Stimulated activated CD4-positive, alpha-beta T cell treated with anti-CD3 and anti-CD28 coated beads, Interleukin-1b, Interleukin-23, amount 100 ng/mL, for 1 hour (primary cell): ENCODE measurements around the gene BRF1.

ENCODE experiments used
- DNase-seq, 2 donors: peaks; one replicate each; pipeline ENCODE4 v3.0.0-alpha.2; 2020; ENCODE audit warnings: low read depth in 2 of 2

Gene BRF1

GRCh38 chr14:105211086-105211757 lies 89.6 kb downstream of the BRF1 start:
- DNase-seq: no peak

- no peak for DNase-seq
Measured at GRCh38 chr14:105210266-105211025, 90.4 kb downstream of the BRF1 start.

- no peak for DNase-seq
Measured at GRCh38 chr14:105209646-105210045, 91.2 kb downstream of the BRF1 start.

- DNase-seq: no peak
Measured at GRCh38 chr14:105209091-105209490, 91.7 kb downstream of the BRF1 start.

- DNase-seq: no peak
Measured at GRCh38 chr14:105208738-105209075, 92.1 kb downstream of the BRF1 start.

- DNase-seq: no peak
Measured at GRCh38 chr14:105207996-105208737, 92.6 kb downstream of the BRF1 start.

- no peak for DNase-seq
Measured at GRCh38 chr14:105207460-105207901, 93.3 kb downstream of the BRF1 start.

GRCh38 chr14:105206873-105207272 lies 93.9 kb downstream of the BRF1 start:
- no peak for DNase-seq

- no peak for DNase-seq
Measured at GRCh38 chr14:105205673-105206208, 95.1 kb downstream of the BRF1 start.

GRCh38 chr14:105204931-105205672 lies 95.7 kb downstream of the BRF1 start:
- DNase-seq: no peak

- no peak for DNase-seq
Measured at GRCh38 chr14:105204206-105204930, 96.4 kb downstream of the BRF1 start.

GRCh38 chr14:105203701-105204100 lies 97.1 kb downstream of the BRF1 start:
- DNase-seq: no peak

GRCh38 chr14:105203057-105203531 lies 97.7 kb downstream of the BRF1 start:
- DNase-seq: peak in 1 of 2 donors; percentile 53

GRCh38 chr14:105201925-105202513 lies 98.8 kb downstream of the BRF1 start:
- no peak for DNase-seq

- DNase-seq: no peak
Measured at GRCh38 chr14:105201156-105201924, 99.5 kb downstream of the BRF1 start.

- DNase-seq: no peak
Measured at GRCh38 chr14:105200641-105201040, 100.2 kb downstream of the BRF1 start.

GRCh38 chr14:105200074-105200473 lies 100.7 kb downstream of the BRF1 start:
- DNase-seq: no peak

- no peak for DNase-seq
Measured at GRCh38 chr14:105199093-105199492, 101.7 kb downstream of the BRF1 start.

- no peak for DNase-seq
Measured at GRCh38 chr14:105198588-105198987, 102.2 kb downstream of the BRF1 start.

GRCh38 chr14:105197211-105197641 lies 103.6 kb downstream of the BRF1 start:
- DNase-seq: no peak
